Choroid plexus epithelial cell (primary cell): ENCODE results near the gene GRIN2B.

Experiments
- DNase-seq: peaks from one replicate; pipeline ENCODE4 v3.0.0-alpha.2; 2010; ENCODE audit warnings: low read depth
- H3K4me3 ChIP-seq: 2 replicates; pipeline ENCODE4 v1.5.1; 2011; ENCODE audit warnings: low read depth, mild to moderate bottlenecking, control low read depth, low read length, moderate library complexity
- CTCF ChIP-seq: conservative IDR thresholded peaks from 2 replicates; pipeline ENCODE4 v1.5.1; 2011; ENCODE audit warnings: low read depth, mild to moderate bottlenecking, control low read depth, inconsistent platforms, low read length, moderate library complexity

The GRIN2B gene

GRCh38 chr12:13976028-13976584, 5.3 kb downstream of the GRIN2B start:
- TF ChIP-seq CTCF: no peak
- DNase-seq: no peak

GRCh38 chr12:13973996-13974395, 7.4 kb downstream of the GRIN2B start:
- TF ChIP-seq CTCF: no peak

More at GRCh38 chr12:13976028-13976584, 5.3 kb downstream of the GRIN2B start:
- no peak overlapping the region for H3K4me3 ChIP-seq

GRCh38 chr12:13970803-13971202, 10.6 kb downstream of the GRIN2B start:
- no peak overlapping the region for H3K4me3 ChIP-seq
- TF ChIP-seq CTCF: no peak
- no peak for DNase-seq

More at GRCh38 chr12:13973996-13974395, 7.4 kb downstream of the GRIN2B start:
- no peak overlapping the region for H3K4me3 ChIP-seq
- DNase-seq: no peak

- no peak for DNase-seq
- TF ChIP-seq CTCF: no peak
- H3K4me3 ChIP-seq: no peak overlapping the region
Measured at GRCh38 chr12:13968281-13968680, 13.1 kb downstream of the GRIN2B start.

GRCh38 chr12:13964666-13965065, 16.7 kb downstream of the GRIN2B start:
- TF ChIP-seq CTCF: no peak
- DNase-seq: no peak
- no peak overlapping the region for H3K4me3 ChIP-seq

- TF ChIP-seq CTCF: no peak
- no peak for DNase-seq
- H3K4me3 ChIP-seq: no peak overlapping the region
Measured at GRCh38 chr12:13962699-13963098, 18.7 kb downstream of the GRIN2B start.

- TF ChIP-seq CTCF: no peak
- DNase-seq: no peak
- H3K4me3 ChIP-seq: no peak overlapping the region
Measured at GRCh38 chr12:13961971-13962370, 19.4 kb downstream of the GRIN2B start.
